Suprapubic skin (tissue), 3 donors: ENCODE data around the gene MED27.

Experiments used
- POLR2A ChIP-seq, 2 donors: fragments of 450-650 bp; IDR thresholded peaks; one replicate each; pipeline ENCODE4 v1.6.1; 2017; ENCODE audit warnings: antibody characterized with exemption in 2 of 2, mild to moderate bottlenecking in 2 of 2, moderate library complexity in 2 of 2
- TF ChIP-seq, protein P1 (sequence below), 2 donors: fragments of 200-600 bp in 1 of 2; fragments of 450-650 bp in 1 of 2; sonication (generic) in 1 of 2; IDR thresholded peaks; one replicate each; pipeline ENCODE4 v1.5.1; 2016 to 2019; ENCODE audit warnings: antibody characterized with exemption in 2 of 2, mild to moderate bottlenecking in 1 of 2, moderate library complexity in 1 of 2

DNA sequence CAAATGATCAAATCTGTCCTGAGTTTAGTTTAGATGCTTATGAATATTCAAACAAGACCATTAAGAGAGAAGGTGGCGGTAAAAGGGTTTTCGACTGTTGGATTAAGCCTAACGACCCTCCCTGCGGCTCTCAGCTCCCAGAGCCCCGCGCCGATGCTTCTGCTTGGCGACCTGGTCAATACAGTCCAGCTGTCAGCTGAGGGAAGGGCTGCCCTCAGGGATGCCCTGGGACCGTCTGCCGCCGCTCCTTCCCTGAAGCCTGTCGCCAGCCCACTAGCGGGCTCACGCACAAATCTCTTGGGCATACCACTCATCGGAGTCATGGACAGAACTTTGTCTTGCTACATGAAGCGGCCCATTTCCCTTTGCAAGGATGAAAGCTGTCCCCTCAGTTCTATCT lies 203.2 kb downstream of the MED27 start:
- no peak for TF ChIP-seq POLR2A (IDR thresholded peaks at IDR 0.05)
- TF ChIP-seq, protein P1, sequence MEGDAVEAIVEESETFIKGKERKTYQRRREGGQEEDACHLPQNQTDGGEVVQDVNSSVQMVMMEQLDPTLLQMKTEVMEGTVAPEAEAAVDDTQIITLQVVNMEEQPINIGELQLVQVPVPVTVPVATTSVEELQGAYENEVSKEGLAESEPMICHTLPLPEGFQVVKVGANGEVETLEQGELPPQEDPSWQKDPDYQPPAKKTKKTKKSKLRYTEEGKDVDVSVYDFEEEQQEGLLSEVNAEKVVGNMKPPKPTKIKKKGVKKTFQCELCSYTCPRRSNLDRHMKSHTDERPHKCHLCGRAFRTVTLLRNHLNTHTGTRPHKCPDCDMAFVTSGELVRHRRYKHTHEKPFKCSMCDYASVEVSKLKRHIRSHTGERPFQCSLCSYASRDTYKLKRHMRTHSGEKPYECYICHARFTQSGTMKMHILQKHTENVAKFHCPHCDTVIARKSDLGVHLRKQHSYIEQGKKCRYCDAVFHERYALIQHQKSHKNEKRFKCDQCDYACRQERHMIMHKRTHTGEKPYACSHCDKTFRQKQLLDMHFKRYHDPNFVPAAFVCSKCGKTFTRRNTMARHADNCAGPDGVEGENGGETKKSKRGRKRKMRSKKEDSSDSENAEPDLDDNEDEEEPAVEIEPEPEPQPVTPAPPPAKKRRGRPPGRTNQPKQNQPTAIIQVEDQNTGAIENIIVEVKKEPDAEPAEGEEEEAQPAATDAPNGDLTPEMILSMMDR (IDR thresholded peaks at IDR 0.05), result no peak
